ENCODE data around the gene SBF2.

Gene SBF2

DNA sequence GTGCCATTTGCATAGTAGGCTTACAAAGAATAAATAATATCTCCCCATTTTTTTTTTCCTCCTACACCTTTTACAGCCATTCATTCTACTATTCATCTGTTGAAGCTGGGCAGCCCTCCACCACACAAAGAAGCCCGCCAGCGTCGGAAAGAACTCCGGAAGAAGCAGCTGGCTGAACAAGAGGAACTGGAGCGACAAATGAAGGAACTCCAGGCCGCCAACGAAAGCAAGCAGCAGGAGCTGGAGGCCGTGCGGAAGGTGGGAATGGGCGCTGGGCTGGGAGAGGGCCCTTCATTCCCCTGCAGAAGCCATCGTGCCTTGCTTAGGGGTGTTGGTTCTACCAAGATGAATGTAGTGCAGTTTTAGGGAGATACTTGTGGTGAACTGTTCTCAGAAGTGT is 561.6 kb downstream of the SBF2 start:
- H3K4me3 ChIP-seq (IDR thresholded peaks at IDR 0.05; ENCODE audit: insufficient read depth, low read depth, low read length): no peak overlapping the region
- H3K4me2 ChIP-seq: no peak overlapping the region
- TF ChIP-seq, protein P1, sequence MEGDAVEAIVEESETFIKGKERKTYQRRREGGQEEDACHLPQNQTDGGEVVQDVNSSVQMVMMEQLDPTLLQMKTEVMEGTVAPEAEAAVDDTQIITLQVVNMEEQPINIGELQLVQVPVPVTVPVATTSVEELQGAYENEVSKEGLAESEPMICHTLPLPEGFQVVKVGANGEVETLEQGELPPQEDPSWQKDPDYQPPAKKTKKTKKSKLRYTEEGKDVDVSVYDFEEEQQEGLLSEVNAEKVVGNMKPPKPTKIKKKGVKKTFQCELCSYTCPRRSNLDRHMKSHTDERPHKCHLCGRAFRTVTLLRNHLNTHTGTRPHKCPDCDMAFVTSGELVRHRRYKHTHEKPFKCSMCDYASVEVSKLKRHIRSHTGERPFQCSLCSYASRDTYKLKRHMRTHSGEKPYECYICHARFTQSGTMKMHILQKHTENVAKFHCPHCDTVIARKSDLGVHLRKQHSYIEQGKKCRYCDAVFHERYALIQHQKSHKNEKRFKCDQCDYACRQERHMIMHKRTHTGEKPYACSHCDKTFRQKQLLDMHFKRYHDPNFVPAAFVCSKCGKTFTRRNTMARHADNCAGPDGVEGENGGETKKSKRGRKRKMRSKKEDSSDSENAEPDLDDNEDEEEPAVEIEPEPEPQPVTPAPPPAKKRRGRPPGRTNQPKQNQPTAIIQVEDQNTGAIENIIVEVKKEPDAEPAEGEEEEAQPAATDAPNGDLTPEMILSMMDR (conservative IDR thresholded peaks at IDR 0.05; ENCODE audit: low read depth, low read length): no peak
- no peaks in the 10 kb centered on the region for H3K36me3 ChIP-seq (ENCODE audit: insufficient read depth)
- H3K79me2 ChIP-seq (ENCODE audit: insufficient read depth, low read depth): no peaks in the 10 kb centered on the region
- no peak overlapping the region for H3K9ac ChIP-seq
- H3K27ac ChIP-seq: no peak overlapping the region
- H4K20me1 ChIP-seq (ENCODE audit: insufficient read depth): no peaks in the 10 kb centered on the region
- no peaks in the 10 kb centered on the region for H3K4me1 ChIP-seq (ENCODE audit: low read depth, poor library complexity, severe bottlenecking)
- no peak overlapping the region for H2AFZ ChIP-seq (ENCODE audit: low read depth)
- H3K27me3 ChIP-seq (ENCODE audit: insufficient read depth, low read depth): no peaks in the 10 kb centered on the region

DNA sequence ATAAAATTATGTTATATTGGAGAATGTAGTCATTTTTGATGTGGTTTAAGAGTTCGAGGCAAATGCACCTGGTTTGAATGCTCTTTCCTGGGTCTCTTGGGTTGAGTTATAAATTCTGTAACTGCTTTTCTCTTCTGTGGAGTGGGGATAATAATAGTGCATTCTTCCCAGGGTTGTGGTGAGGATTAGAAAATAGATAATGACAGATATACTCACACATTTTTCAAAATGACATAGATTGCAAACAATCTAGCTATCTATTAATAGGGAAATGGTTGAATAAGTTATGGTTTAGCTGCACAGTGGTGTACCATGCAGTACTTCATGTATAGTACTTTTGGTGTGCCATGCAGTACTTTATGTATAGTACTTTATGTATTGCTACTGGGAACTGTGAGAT is 562.8 kb downstream of the SBF2 start:
- Histone ChIP-seq H3K36me3 (ENCODE audit: insufficient read depth) (no peaks in the 10 kb centered on the region), H3K9ac (no peak overlapping the region)

More for the DNA sequence above, 562.8 kb downstream of the SBF2 start:
- TF ChIP-seq, protein P1 (conservative IDR thresholded peaks at IDR 0.05; ENCODE audit: low read depth, low read length): no peak
- Histone ChIP-seq H3K27me3 (ENCODE audit: insufficient read depth, low read depth) (no peaks in the 10 kb centered on the region), H3K4me2 (no peak overlapping the region), H3K4me3 (IDR thresholded peaks at IDR 0.05; ENCODE audit: insufficient read depth, low read depth, low read length) (no peak overlapping the region), H2AFZ (ENCODE audit: low read depth) (no peak overlapping the region), H3K27ac (no peak overlapping the region), H3K4me1 (ENCODE audit: low read depth, poor library complexity, severe bottlenecking) (no peaks in the 10 kb centered on the region), H3K79me2 (ENCODE audit: insufficient read depth, low read depth) (no peaks in the 10 kb centered on the region), H4K20me1 (ENCODE audit: insufficient read depth) (no peaks in the 10 kb centered on the region)

Data from KMS-11 (cell line).